SU-DHL-6 (cell line): ENCODE results near the gene CTU2.

ENCODE experiments used
- H2AFZ ChIP-seq: fragments of 200-600 bp; sonication (generic); 2 replicates; pipeline ENCODE4 v1.6.1; 2014; ENCODE audit warnings: low read depth, mild to moderate bottlenecking, moderate library complexity, mixed read lengths, antibody characterized with exemption, low read length; ENCODE audit not compliant: severe bottlenecking
- H3F3A ChIP-seq: fragments of 200-600 bp; shearing (Covaris generic); 2 replicates; pipeline ENCODE4 v1.6.0; 2016; ENCODE audit warnings: antibody characterized with exemption, mild to moderate bottlenecking; ENCODE audit not compliant: insufficient read depth
- H3K27ac ChIP-seq: fragments of 200-600 bp; sonication (generic); 2 replicates; pipeline ENCODE4 v1.5.1; 2016; ENCODE audit warnings: low read depth, mild to moderate bottlenecking, low read length, moderate library complexity, mixed read lengths
- H3K27me3 ChIP-seq: fragments of 200-600 bp; sonication (generic), shearing (Covaris generic); 2 replicates; pipeline ENCODE4 v1.6.0; 2014; ENCODE audit warnings: mild to moderate bottlenecking, low read length
- H3K36me3 ChIP-seq: fragments of 200-600 bp; sonication (generic); 2 replicates; pipeline ENCODE4 v1.6.1; 2014; ENCODE audit warnings: mild to moderate bottlenecking, low read length, mixed read lengths
- H3K4me2 ChIP-seq: fragments of 300-600, 200-600 bp; shearing (Covaris generic), sonication (generic); 2 replicates; pipeline ENCODE4 v1.6.0; 2014; ENCODE audit warnings: low read length, low read depth, mild to moderate bottlenecking; ENCODE audit not compliant: poor library complexity, severe bottlenecking
- H3K4me3 ChIP-seq: fragments of 200-600 bp; sonication (generic); 2 replicates; pipeline ENCODE4 v1.5.1; 2014; ENCODE audit warnings: antibody characterized with exemption, low read length, mild to moderate bottlenecking, mixed read lengths; ENCODE audit not compliant: insufficient read depth, poor library complexity, severe bottlenecking
- H3K79me2 ChIP-seq: fragments of 200-600 bp; sonication (generic); 2 replicates; pipeline ENCODE4 v1.6.1; 2014; ENCODE audit warnings: mild to moderate bottlenecking, low read length, moderate library complexity; ENCODE audit not compliant: insufficient read depth
- H3K9ac ChIP-seq: fragments of 200-600 bp; sonication (generic); 2 replicates; pipeline ENCODE4 v1.7.0; 2014; ENCODE audit warnings: mild to moderate bottlenecking, low read length
- H3K9me2 ChIP-seq: fragments of 200-600 bp; sonication (generic); replicated peaks from 2 replicates; pipeline ENCODE4 v1.6.1; 2014; ENCODE audit warnings: low read length; ENCODE audit not compliant: insufficient read depth
- H3K9me3 ChIP-seq: fragments of 200-600 bp; sonication (generic); 2 replicates; pipeline ENCODE4 v1.6.1; 2014; ENCODE audit warnings: low read length, mixed read lengths; ENCODE audit not compliant: insufficient read depth
- H4K20me1 ChIP-seq: fragments of 200-600 bp; sonication (generic); 2 replicates; pipeline ENCODE4 v1.6.1; 2014; ENCODE audit warnings: low read depth, mild to moderate bottlenecking, antibody characterized with exemption, low read length, moderate library complexity, mixed read lengths
- CTCF ChIP-seq: fragments of 200-600 bp; sonication (generic); IDR thresholded peaks from one replicate; pipeline ENCODE4 v1.5.1; 2017; ENCODE audit warnings: antibody characterized with exemption, mild to moderate bottlenecking, low read length, moderate library complexity; ENCODE audit not compliant: insufficient read depth, poor library complexity, severe bottlenecking
- EZH2phosphoT487 ChIP-seq: fragments of 200-600 bp; sonication (generic), shearing (Covaris generic); conservative IDR thresholded peaks from 2 replicates; pipeline ENCODE4 v1.6.1; 2018; ENCODE audit warnings: mild to moderate bottlenecking, antibody characterized with exemption, low read length, moderate library complexity, mixed read lengths

Gene CTU2

GRCh38 chr16:88710556-88710955 lies 4.3 kb downstream of the CTU2 start:
- no peaks in the 10 kb centered on the region for H3K36me3 ChIP-seq

GRCh38 chr16:88711750-88712340 lies 5.5 kb downstream of the CTU2 start:
- Histone ChIP-seq H3K79me2 (peaks cover 9% of the 10 kb centered on the region; the same call in 1 of the 2 replicates), H2AFZ (no peak overlapping the region), H3K27me3 (no peaks in the 10 kb centered on the region), H3K36me3 (no peaks in the 10 kb centered on the region), H3K4me3 (no peak overlapping the region), H3K9me2 (no peaks in the 10 kb centered on the region), H3F3A (no peaks in the 10 kb centered on the region), H3K27ac (no peak overlapping the region), H4K20me1 (no peaks in the 10 kb centered on the region), H3K4me2 (no peak overlapping the region), H3K9ac (no peak overlapping the region), H3K9me3 (no peaks in the 10 kb centered on the region)
- no peak for TF ChIP-seq EZH2phosphoT487
- no peak for TF ChIP-seq CTCF

More at GRCh38 chr16:88710556-88710955, 4.3 kb downstream of the CTU2 start:
- H2AFZ ChIP-seq = no peak overlapping the region
- TF ChIP-seq CTCF (no peak), EZH2phosphoT487 (no peak)
- H3K27ac ChIP-seq = no peak overlapping the region
- H3K79me2 ChIP-seq = peaks cover 13% of the 10 kb centered on the region; the same call in 1 of the 2 replicates
- H3K4me2 ChIP-seq = no peak overlapping the region
- no peaks in the 10 kb centered on the region for H3K27me3 ChIP-seq
- no peaks in the 10 kb centered on the region for H3K9me2 ChIP-seq
- H3K9ac ChIP-seq = no peak overlapping the region
- H3K9me3 ChIP-seq = no peaks in the 10 kb centered on the region
- H3K4me3 ChIP-seq = no peak overlapping the region
- no peaks in the 10 kb centered on the region for H3F3A ChIP-seq
- H4K20me1 ChIP-seq = no peaks in the 10 kb centered on the region

- Histone ChIP-seq H3K4me2 (no peak overlapping the region), H3K27me3 (no peaks in the 10 kb centered on the region), H3K27ac (no peak overlapping the region), H2AFZ (no peak overlapping the region), H3K79me2 (0 out of 2 replicates have a peak, but pooled peaks cover 7% of the 10 kb centered on the region), H3K9me3 (no peaks in the 10 kb centered on the region), H3K36me3 (no peaks in the 10 kb centered on the region), H3K9ac (no peak overlapping the region), H3K4me3 (no peak overlapping the region), H3K9me2 (no peaks in the 10 kb centered on the region), H4K20me1 (no peaks in the 10 kb centered on the region), H3F3A (no peaks in the 10 kb centered on the region)
- TF ChIP-seq EZH2phosphoT487 = no peak
- TF ChIP-seq CTCF = no peak
Observed at GRCh38 chr16:88712362-88712979, 6.2 kb downstream of the CTU2 start.
